Activated T-cell treated with anti-CD3 and anti-CD28 coated beads, Interleukin-2, amount 50 U/mL, for 4 hours (primary cell): Measurements from ENCODE around the gene EED. TPM values are rescaled to one million over a fixed set of nuclear protein-coding genes. Genes with fewer than 3 reads are reported as not detected.
"Not testable (repeated sequence)": the region's sequence is repeated elsewhere in the genome, so short reads cannot be mapped to it uniquely, and the experiment has no call there.

ENCODE experiments used
- ATAC-seq, 2 donors: fragments of 200-7000 bp; cut with Tn5 transposase; one replicate each; pipeline ENCODE4 v1.10.0; 2021
- DNase-seq: peaks from one replicate; pipeline ENCODE4 v3.0.0-alpha.2; 2020
- H3K27me3 Mint-ChIP-seq: one replicate; pipeline ENCODE4 v1.8.0; 2021; ENCODE audit warnings: low read depth, mixed read lengths
- H3K36me3 Mint-ChIP-seq: one replicate; pipeline ENCODE4 v1.8.0; 2022; ENCODE audit warnings: mixed read lengths; ENCODE audit not compliant: insufficient read depth
- H3K4me1 Mint-ChIP-seq: one replicate; pipeline ENCODE4 v1.8.0; 2021; ENCODE audit warnings: low read depth, mixed read lengths
- H3K4me3 Mint-ChIP-seq: one replicate; pipeline ENCODE4 v1.8.0; 2021; ENCODE audit warnings: mild to moderate bottlenecking, moderate library complexity, mixed read lengths
- H3K9me3 Mint-ChIP-seq: one replicate; pipeline ENCODE4 v1.8.0; 2021; ENCODE audit warnings: mixed read lengths
- total RNA-seq, 3 donors: library from RNA; stranded (reverse); gene quantifications; one replicate each; pipeline ENCODE4 v1.2.1, GENCODE V29; 2021

The EED gene
- total RNA-seq, 3 donors from 2014 or later: 171 to 197 (median 175) TPM

DNA sequence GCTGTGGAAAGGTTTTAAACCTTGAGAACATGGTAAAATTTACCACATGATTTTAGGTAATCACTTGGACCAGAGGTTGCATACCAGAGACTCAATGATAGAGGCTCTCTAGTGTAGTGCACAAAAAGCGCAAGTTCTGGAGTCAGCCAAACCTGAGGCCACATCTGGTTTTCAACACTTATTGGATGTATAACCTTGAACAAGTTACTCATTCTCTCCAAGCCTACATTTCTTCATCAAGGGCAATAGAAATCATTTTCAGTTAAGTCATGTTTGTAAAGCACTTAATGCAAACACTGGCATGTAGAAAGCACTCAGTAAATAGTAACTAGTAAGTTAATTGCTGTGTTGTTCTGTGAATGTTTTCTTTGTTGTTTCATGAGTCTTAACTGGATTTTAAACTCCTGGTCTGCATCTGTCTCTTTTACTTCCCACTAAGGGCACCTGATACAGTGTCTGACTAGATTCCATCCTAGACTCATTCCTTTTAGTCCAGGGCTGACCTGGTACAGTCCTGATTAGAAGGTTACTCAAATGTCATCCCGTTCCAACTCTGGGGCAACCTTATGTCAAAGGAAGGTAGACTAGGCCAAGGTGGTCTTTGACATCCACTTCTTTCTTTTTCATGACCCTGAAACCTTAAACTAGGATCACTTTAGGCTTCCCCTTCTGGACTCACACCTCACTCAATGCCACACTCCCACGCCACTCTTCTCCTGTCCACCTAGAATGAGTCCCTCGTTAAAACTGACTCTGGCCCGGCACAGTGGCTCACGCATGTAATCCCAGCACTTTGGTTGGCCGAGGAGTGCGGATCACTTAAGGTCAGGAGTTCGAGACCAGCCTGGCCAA is 34.5 kb upstream of the EED start:
- H3K9me3 Mint-ChIP-seq: peaks cover 4% of the 10 kb centered on the region

DNA sequence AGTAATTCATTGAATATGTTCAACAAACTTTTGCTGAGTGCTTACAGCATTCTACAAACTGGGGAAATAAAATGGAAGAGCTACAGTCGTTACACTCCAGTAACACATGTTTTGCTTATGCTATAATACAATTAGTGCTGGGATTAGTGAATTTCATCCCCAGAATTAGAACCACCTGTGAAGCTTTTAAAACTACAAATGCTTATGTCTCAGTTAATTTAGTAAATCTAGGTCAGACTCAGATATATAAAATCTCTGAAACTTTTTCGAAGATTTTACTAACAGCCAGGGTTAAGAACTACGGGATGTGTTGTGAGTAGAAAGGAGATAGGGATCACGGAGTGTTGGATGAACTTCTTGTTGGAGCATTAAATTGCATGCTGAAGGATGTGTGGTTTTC is 33.7 kb upstream of the EED start:
- DNase-seq: no peak
- Mint-ChIP-seq H3K36me3 (peaks cover 2% of the 10 kb centered on the region), H3K9me3 (peaks cover 4% of the 10 kb centered on the region), H3K4me1 (peaks cover 37% of the 10 kb centered on the region), H3K27me3 (no peaks in the 10 kb centered on the region), H3K4me3 (no peak overlapping the region)
- no peak for ATAC-seq

More for the DNA sequence above, 34.5 kb upstream of the EED start:
- ATAC-seq (no peak), DNase-seq (no peak)
- H3K4me1 Mint-ChIP-seq: peaks cover 32% of the 10 kb centered on the region
- H3K4me3 Mint-ChIP-seq: no peak overlapping the region
- H3K27me3 Mint-ChIP-seq: no peaks in the 10 kb centered on the region
- peaks cover 2% of the 10 kb centered on the region for H3K36me3 Mint-ChIP-seq

DNA sequence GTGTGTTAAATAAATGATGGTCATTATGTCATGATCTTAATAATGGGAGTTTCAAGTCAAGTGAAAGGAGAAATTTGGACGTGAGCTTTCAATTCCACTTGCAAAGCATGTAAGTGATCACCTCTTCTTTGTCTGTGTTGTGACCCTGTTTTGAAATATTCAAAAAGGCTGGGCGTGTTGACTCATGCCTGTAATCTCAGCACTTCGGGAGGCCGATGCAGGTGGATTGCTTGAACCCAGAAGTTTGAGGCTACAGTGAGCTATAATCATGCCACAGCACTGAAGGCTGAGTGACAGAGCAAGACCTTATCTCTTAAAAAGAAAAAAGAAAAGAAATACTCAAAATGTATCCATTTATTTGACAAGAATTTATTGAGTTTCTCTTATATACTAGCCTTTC is 32.9 kb upstream of the EED start:
- ATAC-seq (no peak), DNase-seq (no peak)
- peaks cover 4% of the 10 kb centered on the region for H3K9me3 Mint-ChIP-seq
- H3K36me3 Mint-ChIP-seq: peaks cover 2% of the 10 kb centered on the region
- no peaks in the 10 kb centered on the region for H3K27me3 Mint-ChIP-seq
- no peak overlapping the region for H3K4me3 Mint-ChIP-seq
- peaks cover 40% of the 10 kb centered on the region for H3K4me1 Mint-ChIP-seq

DNA sequence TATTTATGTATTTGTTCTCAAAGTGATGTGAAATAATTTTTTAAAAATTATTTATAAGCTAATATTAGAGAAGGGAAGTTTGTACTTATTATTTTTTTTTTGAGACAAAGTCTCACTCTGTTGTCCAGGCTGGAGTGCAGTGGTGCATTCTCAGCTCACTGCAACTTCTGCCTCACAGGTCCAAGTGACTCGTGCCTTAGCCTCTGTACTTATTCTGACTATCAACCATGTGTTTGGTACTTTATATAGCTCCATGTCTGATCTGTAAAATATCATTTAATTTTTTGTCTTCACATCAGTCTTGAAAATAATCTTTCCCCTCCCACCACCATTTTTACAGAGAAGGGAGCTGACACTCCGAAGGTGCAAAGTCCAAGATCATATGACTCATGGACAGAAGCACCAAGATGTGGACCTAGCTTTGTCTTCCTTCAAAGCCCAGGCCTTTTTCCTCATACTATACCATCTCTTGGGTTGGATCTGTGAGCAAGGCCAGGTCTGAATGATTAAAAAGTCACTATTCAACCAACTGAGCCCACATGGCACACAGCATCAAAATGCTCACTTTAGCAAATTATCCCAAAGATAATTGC is 32.4 kb upstream of the EED start:
- H3K27me3 Mint-ChIP-seq: no peaks in the 10 kb centered on the region
- DNase-seq: no peak
- ATAC-seq: no peak
- peaks cover 4% of the 10 kb centered on the region for H3K9me3 Mint-ChIP-seq
- peaks cover 2% of the 10 kb centered on the region for H3K36me3 Mint-ChIP-seq
- peaks cover 40% of the 10 kb centered on the region for H3K4me1 Mint-ChIP-seq
- no peak overlapping the region for H3K4me3 Mint-ChIP-seq

DNA sequence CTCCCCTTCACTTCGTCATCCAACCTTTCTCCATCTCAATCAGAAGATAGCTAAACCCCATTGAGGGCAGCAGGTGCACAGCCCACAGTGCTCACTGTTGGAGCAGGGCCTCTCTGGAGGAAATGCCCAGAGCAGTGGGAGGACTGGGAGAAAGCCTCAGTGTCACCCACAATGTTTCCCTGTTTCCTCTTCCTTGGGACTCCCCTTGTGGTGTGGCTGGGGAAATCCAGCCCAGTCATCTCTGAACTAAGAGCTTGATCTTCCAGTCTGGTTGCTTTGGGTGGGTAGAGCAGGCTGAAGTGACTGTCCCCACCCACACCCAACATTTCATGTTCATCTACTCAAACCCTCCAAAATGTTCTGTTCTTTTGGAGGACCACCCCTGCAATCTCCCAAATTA is 29.8 kb upstream of the EED start:
- DNase-seq: no peak
- Mint-ChIP-seq H3K4me3 (no peak overlapping the region), H3K9me3 (peaks cover 4% of the 10 kb centered on the region), H3K4me1 (peaks cover 60% of the 10 kb centered on the region), H3K27me3 (no peaks in the 10 kb centered on the region), H3K36me3 (peaks cover 2% of the 10 kb centered on the region)
- peak; percentile 78 to 84 for ATAC-seq

DNA sequence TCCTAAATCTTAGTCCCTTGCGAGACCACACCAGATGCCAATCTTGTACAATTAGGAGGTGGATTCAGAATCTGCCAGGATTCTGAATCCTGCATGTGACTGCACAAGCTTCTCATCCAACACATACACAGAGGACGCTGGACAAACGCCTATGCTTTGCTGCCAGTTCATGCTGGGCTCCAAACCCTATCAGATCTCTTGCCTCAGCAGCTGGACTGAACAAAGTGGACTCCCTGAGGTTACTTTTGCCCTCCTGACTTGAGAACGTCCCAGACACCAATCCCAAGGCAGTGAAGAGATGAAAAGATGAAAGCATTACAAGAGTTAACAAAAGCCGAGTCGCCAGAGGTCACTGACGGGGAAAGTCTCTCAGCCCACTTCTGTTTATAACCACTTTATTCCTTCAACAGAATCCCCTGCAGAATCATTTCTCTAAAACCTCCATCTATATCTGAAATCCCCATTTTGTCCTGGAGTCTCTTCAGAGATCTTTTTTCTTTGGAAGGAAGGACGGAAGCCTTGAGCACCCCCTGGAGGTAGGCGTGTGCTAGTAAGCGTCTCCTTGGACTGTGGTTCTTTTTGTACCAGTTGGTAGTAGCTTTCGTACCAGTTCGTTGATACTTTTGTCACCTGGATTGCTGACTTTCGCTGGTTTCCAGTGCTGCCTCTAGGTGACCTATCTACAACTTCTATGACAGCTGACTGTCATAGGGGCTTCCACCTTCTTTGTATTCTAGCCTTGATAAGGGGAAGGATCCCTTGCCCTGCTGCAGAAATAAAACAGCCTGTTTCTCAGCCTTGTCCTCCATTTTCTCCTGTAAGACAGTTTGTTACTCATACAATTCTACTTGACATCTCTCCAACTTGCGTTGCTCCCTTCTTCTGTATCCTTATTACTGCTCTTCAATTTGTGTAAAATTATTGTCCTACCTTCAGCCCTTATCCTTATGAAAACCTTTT is 26.1 kb upstream of the EED start:
- DNase-seq (peak; percentile 55), ATAC-seq (peak; percentile 13 to 26)
- Mint-ChIP-seq H3K9me3 (peaks cover 4% of the 10 kb centered on the region), H3K4me3 (peak overlapping the region; percentile 72), H3K4me1 (peaks cover 57% of the 10 kb centered on the region), H3K36me3 (peaks cover 2% of the 10 kb centered on the region), H3K27me3 (peaks cover 5% of the 10 kb centered on the region)

DNA sequence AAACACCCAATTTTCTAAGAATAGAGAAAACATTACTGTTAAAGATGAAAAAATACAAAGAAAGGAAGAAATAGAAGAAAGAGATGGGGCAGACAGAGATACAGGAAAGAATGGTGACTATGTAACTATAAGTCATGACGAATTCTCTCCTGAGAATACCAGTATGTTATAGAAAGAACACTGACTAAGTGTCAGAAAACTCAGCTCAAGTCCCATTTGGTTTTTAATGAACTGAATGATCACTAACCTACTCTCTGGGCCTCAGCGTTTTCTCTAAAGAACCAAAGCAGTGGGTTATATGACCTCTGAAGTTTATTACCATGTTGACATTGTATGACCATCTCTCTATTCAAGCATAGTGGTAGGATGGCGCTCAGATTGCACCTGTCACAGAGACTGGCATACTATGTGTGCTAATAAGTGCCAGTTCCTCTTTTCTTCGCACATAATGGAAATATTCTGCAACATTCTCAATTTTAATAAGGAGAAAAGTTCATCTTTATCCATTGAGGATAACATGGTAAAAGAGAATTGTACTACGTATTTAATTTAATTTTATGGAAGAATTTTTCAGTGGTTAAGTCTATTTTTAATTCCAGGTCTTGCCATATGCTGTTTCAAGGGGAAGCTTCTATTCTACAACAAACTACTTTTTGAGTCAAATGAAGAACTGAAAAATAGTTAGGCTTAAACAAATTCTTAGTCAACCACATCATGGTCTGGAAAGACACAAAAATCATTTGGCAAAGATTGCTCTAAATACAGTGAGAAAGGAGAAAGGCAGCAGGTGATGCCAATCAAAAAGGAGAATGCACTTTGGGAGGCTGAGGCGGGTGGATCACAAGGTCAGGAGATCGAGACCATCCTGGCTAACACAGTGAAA is 25.0 kb upstream of the EED start:
- Mint-ChIP-seq H3K4me1 (peaks cover 49% of the 10 kb centered on the region), H3K4me3 (peak overlapping the region; percentile 72), H3K9me3 (peaks cover 7% of the 10 kb centered on the region), H3K27me3 (peaks cover 5% of the 10 kb centered on the region), H3K36me3 (peaks cover under 1% of the 10 kb centered on the region)
- peak; percentile 49 to 56 for ATAC-seq
- DNase-seq: no peak

DNA sequence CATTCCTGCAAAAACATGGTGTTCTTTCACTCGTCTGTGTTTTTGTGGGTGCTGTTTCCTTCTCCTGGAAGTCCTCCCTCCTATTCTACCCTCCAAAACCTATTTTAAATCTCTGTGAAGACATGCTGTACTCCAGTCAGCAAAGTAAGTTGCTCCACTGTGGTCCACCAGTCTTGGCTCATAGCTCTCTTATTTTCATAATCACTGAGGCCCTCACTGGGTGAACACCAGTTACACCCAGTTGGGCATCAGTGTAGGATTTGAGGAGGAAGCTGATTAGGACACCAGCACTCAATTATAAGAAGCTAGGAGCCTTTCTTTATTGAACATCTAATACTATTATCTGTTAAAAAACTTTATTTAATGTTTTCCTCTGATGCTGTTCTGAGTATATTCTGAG is 23.9 kb upstream of the EED start:
- peaks cover 42% of the 10 kb centered on the region for H3K4me1 Mint-ChIP-seq

DNA sequence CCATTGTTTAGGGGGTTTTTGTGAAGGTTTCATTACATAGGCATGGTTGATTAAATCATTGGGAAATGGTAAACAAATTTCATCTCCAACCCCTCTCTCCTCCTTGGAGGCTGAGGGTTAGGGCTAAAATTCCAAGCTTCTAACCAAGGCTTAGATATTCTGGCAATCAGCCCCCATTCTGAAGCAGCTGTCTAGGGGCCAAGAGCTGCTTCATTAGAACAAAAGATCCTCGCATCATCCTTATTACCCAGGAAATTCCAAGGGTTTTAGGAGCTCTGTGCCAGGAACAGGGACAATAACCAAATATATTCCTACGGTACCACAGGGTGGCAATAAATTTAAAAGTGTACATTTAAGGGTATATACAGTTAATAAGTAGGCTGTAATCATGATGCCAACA is 22.5 kb upstream of the EED start:
- Mint-ChIP-seq H3K4me1 (peaks cover 44% of the 10 kb centered on the region), H3K36me3 (no peaks in the 10 kb centered on the region), H3K4me3 (no peak overlapping the region), H3K27me3 (peaks cover 5% of the 10 kb centered on the region), H3K9me3 (peaks cover 6% of the 10 kb centered on the region)
- ATAC-seq (no peak), DNase-seq (no peak)

More for the DNA sequence above, 23.9 kb upstream of the EED start:
- ATAC-seq: no peak
- Mint-ChIP-seq H3K27me3 (peaks cover 5% of the 10 kb centered on the region), H3K9me3 (peaks cover 6% of the 10 kb centered on the region), H3K36me3 (no peaks in the 10 kb centered on the region), H3K4me3 (no peak overlapping the region)
- DNase-seq: no peak

DNA sequence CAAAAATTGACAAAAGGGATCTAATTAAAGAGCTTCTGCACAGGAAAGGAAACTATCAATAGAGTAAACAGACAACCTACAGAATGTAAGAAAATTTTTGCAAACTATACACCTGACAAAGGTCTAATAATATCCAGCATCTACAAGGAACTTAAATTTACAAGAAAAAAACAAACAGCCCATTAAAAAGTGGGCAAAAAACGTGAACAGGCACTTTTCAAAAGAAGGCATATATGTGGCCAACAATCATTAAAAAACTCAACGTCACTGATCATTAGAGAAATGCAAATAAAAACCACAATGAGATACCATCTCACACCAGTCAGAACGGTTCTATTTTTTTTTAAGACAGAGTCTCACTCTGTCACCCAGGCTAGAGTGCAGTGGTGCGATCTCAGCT is 20.0 kb upstream of the EED start:
- H3K36me3 Mint-ChIP-seq, H3K4me3 Mint-ChIP-seq, DNase-seq, H3K9me3 Mint-ChIP-seq, H3K27me3 Mint-ChIP-seq, ATAC-seq: not testable (repeated sequence)
- H3K4me1 Mint-ChIP-seq: peaks cover 49% of the 10 kb centered on the region

DNA sequence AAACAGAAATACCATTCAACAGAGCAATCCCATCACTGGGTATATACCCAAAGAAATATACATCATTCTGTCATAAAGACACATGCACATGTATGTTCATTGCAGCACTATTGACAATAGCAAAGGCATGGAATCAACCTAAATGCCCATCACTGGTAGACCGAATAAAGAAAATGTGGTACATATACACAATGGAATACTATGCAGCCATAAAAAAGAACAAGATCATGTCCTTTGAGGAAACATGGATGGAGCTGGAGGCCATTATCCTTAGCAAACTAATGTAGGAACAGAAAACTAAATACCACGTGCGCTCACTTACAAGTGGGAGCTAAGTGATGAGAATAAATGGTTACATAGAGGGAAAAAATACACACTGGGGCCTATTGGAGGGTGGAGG is 19.2 kb upstream of the EED start:
- not testable (repeated sequence) for H3K9me3 Mint-ChIP-seq, H3K36me3 Mint-ChIP-seq, H3K27me3 Mint-ChIP-seq, H3K4me3 Mint-ChIP-seq, ATAC-seq, DNase-seq
- H3K4me1 Mint-ChIP-seq: peaks cover 52% of the 10 kb centered on the region

DNA sequence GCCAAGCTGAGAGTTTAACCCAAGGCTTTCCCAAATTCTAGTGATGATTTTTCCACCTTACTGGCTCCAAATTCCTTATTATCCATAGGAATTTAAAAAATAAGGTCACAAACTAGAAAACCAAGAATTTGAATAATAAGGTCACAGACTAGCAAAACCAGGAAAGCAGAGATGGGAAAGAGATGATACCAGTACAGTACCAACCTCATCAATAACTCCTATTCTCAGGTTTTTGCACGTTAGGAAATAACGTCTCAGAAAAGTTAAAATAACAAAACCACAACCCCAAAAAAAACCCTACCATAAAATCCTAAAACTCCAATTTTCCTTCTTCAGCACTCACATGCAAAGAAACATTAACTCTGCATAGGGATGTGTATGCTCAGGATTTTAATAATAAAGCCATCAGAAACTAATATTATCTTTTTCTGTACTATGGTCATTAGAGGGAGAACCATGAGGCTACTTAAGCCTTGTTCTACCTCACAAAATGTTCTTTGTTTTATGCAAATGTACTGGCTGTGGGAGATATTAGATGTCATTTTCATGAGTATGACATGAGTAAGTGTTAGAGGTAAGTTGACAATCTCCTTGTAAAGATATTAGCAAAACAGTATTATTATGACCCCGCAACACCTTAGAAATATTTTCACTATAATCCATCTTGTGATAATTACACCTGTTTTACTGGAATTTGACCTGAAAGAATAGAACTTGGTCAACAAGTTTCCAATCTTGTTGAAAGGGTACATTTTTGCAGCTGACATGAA is 16.1 kb upstream of the EED start:
- Mint-ChIP-seq H3K4me1 (peaks cover 51% of the 10 kb centered on the region), H3K27me3 (no peaks in the 10 kb centered on the region), H3K4me3 (peak overlapping the region; percentile 54), H3K36me3 (no peaks in the 10 kb centered on the region), H3K9me3 (peaks cover 6% of the 10 kb centered on the region)
- peak; percentile 81 to 86 for ATAC-seq
- no peak for DNase-seq

DNA sequence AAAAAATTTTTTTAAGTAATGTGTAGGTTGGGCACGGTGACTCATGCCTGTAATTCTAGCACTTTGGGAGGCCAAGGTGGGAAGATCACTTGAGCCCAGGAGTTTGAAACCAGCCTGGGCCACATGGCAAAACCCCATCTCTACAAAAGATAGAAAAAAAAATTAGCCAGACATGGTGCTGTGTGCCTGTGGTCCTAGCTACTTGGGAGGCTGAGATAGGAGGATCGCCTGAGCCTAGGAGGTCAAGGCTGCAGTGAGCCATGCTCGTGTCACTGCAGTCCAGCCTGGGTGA is 15.6 kb upstream of the EED start:
- H3K9me3 Mint-ChIP-seq, DNase-seq, H3K36me3 Mint-ChIP-seq, H3K27me3 Mint-ChIP-seq: not testable (repeated sequence)
- ATAC-seq: peak; percentile 61 to 73
- peaks cover 51% of the 10 kb centered on the region for H3K4me1 Mint-ChIP-seq
- H3K4me3 Mint-ChIP-seq: peak overlapping the region; percentile 54
